CD14-positive monocyte (primary cell): ENCODE measurements around the gene MYO1C. TPM values are rescaled to one million over a fixed set of nuclear protein-coding genes. Genes with fewer than 3 reads are reported as not detected.

Experiments used
- DNase-seq, 3 donors: peaks; one replicate each; pipeline ENCODE4 v3.0.0-alpha.2; 2011 to 2022
- H2AFZ ChIP-seq: 2 replicates; pipeline ENCODE4 v1.6.0; 2012; ENCODE audit warnings: mild to moderate bottlenecking, low read depth, low read length, inconsistent platforms; ENCODE audit not compliant: insufficient read depth, poor library complexity, severe bottlenecking
- H3K27ac ChIP-seq, 2 donors: 1 replicate in 1 of 2; 2 replicates in 1 of 2; pipeline ENCODE4 v1.5.1; 2012 to 2013; ENCODE audit warnings: low read length in 2 of 2, control low read depth in 1 of 2, inconsistent platforms in 1 of 2, low read depth in 1 of 2, mild to moderate bottlenecking in 1 of 2
- H3K27me3 ChIP-seq, 2 donors: one replicate each; pipeline versions ENCODE4 v1.6.0 to v1.6.1; 2011 to 2013; ENCODE audit warnings: low read length in 2 of 2; ENCODE audit not compliant: control insufficient read depth in 2 of 2, insufficient read depth in 2 of 2
- H3K36me3 ChIP-seq, 2 donors: replicated peaks in 1 of 2; 1 replicate in 1 of 2; 2 replicates in 1 of 2; pipeline versions ENCODE4 v1.5.1 to v1.6.1; 2012 to 2013; ENCODE audit warnings: low read length in 2 of 2, control low read depth in 1 of 2, inconsistent platforms in 1 of 2, mild to moderate bottlenecking in 1 of 2; ENCODE audit not compliant: insufficient read depth in 2 of 2, control insufficient read depth in 1 of 2
- H3K4me1 ChIP-seq, 2 donors: 1 replicate in 1 of 2; 2 replicates in 1 of 2; pipeline versions ENCODE4 v1.5.1 to v1.6.1; 2012 to 2013; ENCODE audit warnings: low read length in 2 of 2, control low read depth in 1 of 2, inconsistent platforms in 1 of 2, mild to moderate bottlenecking in 1 of 2, moderate library complexity in 1 of 2; ENCODE audit not compliant: insufficient read depth in 2 of 2, control insufficient read depth in 1 of 2
- H3K4me2 ChIP-seq: replicated peaks from 2 replicates; pipeline ENCODE3; 2012; ENCODE audit warnings: low read length, moderate library complexity, mild to moderate bottlenecking; ENCODE audit not compliant: poor library complexity, severe bottlenecking; ENCODE audit errors: extremely low read depth
- H3K4me3 ChIP-seq, 3 experiments: fragments of 200-600 bp in 1 of 3; sonication (generic) in 1 of 3; replicated peaks in 1 of 3; 1 replicate in 2 of 3; 2 replicates in 1 of 3; pipeline ENCODE4 v1.5.1; 2011 to 2013; ENCODE audit warnings: low read length in 3 of 3, mild to moderate bottlenecking in 3 of 3, control low read depth in 2 of 3, low read depth in 2 of 3, inconsistent platforms in 1 of 3, moderate library complexity in 1 of 3
- H3K79me2 ChIP-seq: 2 replicates; pipeline ENCODE4 v1.6.0; 2012; ENCODE audit warnings: mild to moderate bottlenecking, control low read depth, inconsistent platforms, low read length, moderate library complexity; ENCODE audit not compliant: insufficient read depth
- H3K9ac ChIP-seq: 2 replicates; pipeline ENCODE4 v1.6.0; 2017; ENCODE audit warnings: low read length, mild to moderate bottlenecking; ENCODE audit not compliant: insufficient read depth, poor library complexity, severe bottlenecking
- H3K9me3 ChIP-seq, 2 donors: replicated peaks in 1 of 2; 1 replicate in 1 of 2; 2 replicates in 1 of 2; pipeline versions ENCODE4 v1.5.1 to v1.6.1; 2012 to 2013; ENCODE audit warnings: low read length in 2 of 2, control low read depth in 1 of 2; ENCODE audit not compliant: control insufficient read depth in 1 of 2, insufficient read depth in 1 of 2
- H4K20me1 ChIP-seq: 2 replicates; pipeline ENCODE4 v1.6.0; 2012; ENCODE audit warnings: mild to moderate bottlenecking, low read length, control low read depth, moderate library complexity; ENCODE audit not compliant: insufficient read depth
- H3K27ac Mint-ChIP-seq, 7 donors: one replicate each; pipeline ENCODE4 v1.8.0; 2020; ENCODE audit warnings: mild to moderate bottlenecking in 7 of 7, mixed read lengths in 7 of 7, moderate library complexity in 6 of 7, inconsistent platforms in 2 of 7
- H3K27me3 Mint-ChIP-seq, 3 donors: one replicate each; pipeline ENCODE4 v1.8.0; 2021 to 2022; ENCODE audit warnings: low read depth in 3 of 3, mild to moderate bottlenecking in 3 of 3, mixed read lengths in 3 of 3, moderate library complexity in 3 of 3, inconsistent platforms in 1 of 3
- H3K36me3 Mint-ChIP-seq, 2 donors: one replicate each; pipeline ENCODE4 v1.8.0; 2020; ENCODE audit warnings: mixed read lengths in 2 of 2, inconsistent platforms in 1 of 2, mild to moderate bottlenecking in 1 of 2
- H3K4me1 Mint-ChIP-seq: one replicate; pipeline ENCODE4 v1.8.0; 2020; ENCODE audit warnings: mild to moderate bottlenecking, mixed read lengths
- H3K4me3 Mint-ChIP-seq, 2 donors: one replicate each; pipeline ENCODE4 v1.8.0; 2020; ENCODE audit warnings: mild to moderate bottlenecking in 2 of 2, mixed read lengths in 2 of 2, moderate library complexity in 1 of 2
- H3K9me3 Mint-ChIP-seq, 7 donors: one replicate each; pipeline ENCODE4 v1.8.0; 2020 to 2022; ENCODE audit warnings: mixed read lengths in 7 of 7, mild to moderate bottlenecking in 6 of 7, moderate library complexity in 6 of 7, inconsistent platforms in 2 of 7
- WGBS: methylation state at CpG from one replicate; pipeline ENCODE4 v1.1.5; 2013; ENCODE audit warnings: missing lambda C conversion rate; ENCODE audit not compliant: insufficient coverage; 5-methylcytosine and 5-hydroxymethylcytosine counted together
- intact Hi-C, 2 donors: fragments of 100-400 bp; cut with micrococcal nuclease; formaldehyde crosslinking; loops; one replicate each; pipeline versions ENCODE4 v1.15.0 to v1.15.1; 2023
- polyA plus RNA-seq, 3 donors: library from polyadenylated mRNA; depleted of rRNA in 1 of 3; unstranded in 2 of 3; stranded (reverse) in 1 of 3; fragments of 300-500 nt in 2 of 3; fragments of >200 nt in 1 of 3; fragmentation: Illumina TruSeq in 2 of 3; gene quantifications; 1 replicate in 2 of 3; 2 replicates in 1 of 3; pipeline ENCODE4 v1.2.3, GENCODE V29; 2012 to 2021
- TF ChIP-seq, protein P1 (sequence below): fragments of 200-600 bp; IDR thresholded peaks from one replicate; pipeline ENCODE4 v1.8.0; 2022; ENCODE audit warnings: antibody characterized with exemption, mild to moderate bottlenecking

MYO1C gene
- polyA plus RNA-seq, 3 donors: 2.5 to 9.5 (median 3.1) TPM

DNA sequence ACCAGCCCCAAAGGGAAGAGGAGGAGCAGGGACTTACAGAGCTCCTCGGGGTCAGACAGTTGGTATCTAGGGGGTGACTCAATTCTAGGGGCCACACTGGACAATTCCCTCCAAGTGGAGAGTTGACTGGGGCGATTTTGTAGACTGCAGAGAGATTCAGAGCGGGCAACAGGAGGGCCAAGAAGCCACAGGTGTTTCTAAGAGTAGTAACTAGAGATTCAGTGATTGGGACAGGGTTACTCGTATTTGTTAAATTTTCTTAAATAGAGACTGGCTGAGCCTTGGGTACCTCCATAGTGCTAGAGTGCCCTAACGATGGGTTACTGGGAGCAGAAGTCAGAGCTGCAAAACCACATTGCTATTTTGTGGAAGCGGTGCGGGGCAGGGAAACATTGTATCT, 27.2 kb upstream of the MYO1C start:
- Mint-ChIP-seq H3K27ac (peak overlapping the region in 2 of 7 donors; percentile 23 to 46), H3K9me3 (no peaks in the 10 kb centered on the region), H3K36me3 (peaks cover 28 to 53% of the 10 kb centered on the region in 2 donors), H3K4me1 (peaks cover 15% of the 10 kb centered on the region), H3K4me3 (no peak overlapping the region), H3K27me3 (no peaks in the 10 kb centered on the region)
- TF ChIP-seq, protein P1, sequence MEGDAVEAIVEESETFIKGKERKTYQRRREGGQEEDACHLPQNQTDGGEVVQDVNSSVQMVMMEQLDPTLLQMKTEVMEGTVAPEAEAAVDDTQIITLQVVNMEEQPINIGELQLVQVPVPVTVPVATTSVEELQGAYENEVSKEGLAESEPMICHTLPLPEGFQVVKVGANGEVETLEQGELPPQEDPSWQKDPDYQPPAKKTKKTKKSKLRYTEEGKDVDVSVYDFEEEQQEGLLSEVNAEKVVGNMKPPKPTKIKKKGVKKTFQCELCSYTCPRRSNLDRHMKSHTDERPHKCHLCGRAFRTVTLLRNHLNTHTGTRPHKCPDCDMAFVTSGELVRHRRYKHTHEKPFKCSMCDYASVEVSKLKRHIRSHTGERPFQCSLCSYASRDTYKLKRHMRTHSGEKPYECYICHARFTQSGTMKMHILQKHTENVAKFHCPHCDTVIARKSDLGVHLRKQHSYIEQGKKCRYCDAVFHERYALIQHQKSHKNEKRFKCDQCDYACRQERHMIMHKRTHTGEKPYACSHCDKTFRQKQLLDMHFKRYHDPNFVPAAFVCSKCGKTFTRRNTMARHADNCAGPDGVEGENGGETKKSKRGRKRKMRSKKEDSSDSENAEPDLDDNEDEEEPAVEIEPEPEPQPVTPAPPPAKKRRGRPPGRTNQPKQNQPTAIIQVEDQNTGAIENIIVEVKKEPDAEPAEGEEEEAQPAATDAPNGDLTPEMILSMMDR: no peak
- Histone ChIP-seq H3K9me3 (no peaks in the 10 kb centered on the region), H3K79me2 (peaks cover 25% of the 10 kb centered on the region), H3K27me3 (no peaks in the 10 kb centered on the region), H3K4me3 (no peak overlapping the region), H3K36me3 (peaks cover 24 to 60% of the 10 kb centered on the region in 2 donors), H4K20me1 (peaks cover 17% of the 10 kb centered on the region), H3K4me1 (peaks cover 22 to 29% of the 10 kb centered on the region in 2 donors), H3K9ac (no peak overlapping the region), H3K4me2 (no peak overlapping the region), H2AFZ (no peak overlapping the region), H3K27ac (no peak overlapping the region)
- no peak for DNase-seq
- WGBS: 90% methylated on average over 7 of the region's 7 CpGs
- intact Hi-C loops: loop anchor here (5.0 to 10.0 kb wide), 2 partner anchors 43 to 255 kb away; partner anchors contain the start of gene PITPNA (in 1 of the 2)

DNA sequence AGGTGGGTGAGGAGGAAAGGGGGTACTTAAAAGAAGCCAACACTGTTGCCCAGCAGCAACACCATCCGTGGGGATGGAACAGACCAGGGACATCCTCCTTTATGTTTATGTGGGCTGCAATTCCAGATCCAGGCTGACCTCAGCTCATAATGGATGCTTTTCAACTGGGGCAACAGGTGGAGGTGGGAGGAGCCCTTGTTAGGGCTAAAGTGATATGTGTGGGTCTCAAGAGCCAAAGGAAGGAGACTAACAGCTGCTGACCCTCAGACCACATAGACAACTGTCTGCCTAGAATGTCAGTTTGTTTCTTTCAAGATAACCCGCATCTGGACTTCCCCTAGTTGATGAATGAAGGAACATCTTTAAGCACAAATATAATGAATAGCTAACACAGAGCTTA, 25.9 kb upstream of the MYO1C start:
- Histone ChIP-seq H3K9me3 (no peaks in the 10 kb centered on the region), H3K36me3 (peaks cover 26 to 58% of the 10 kb centered on the region in 2 donors), H3K79me2 (peaks cover 35% of the 10 kb centered on the region), H3K4me2 (no peak overlapping the region), H4K20me1 (peaks cover 29% of the 10 kb centered on the region), H2AFZ (no peak overlapping the region), H3K9ac (no peak overlapping the region), H3K27me3 (no peaks in the 10 kb centered on the region), H3K27ac (peak overlapping the region in 1 of 2 donors; percentile 26), H3K4me3 (no peak overlapping the region), H3K4me1 (peaks cover 22 to 29% of the 10 kb centered on the region in 2 donors)
- Mint-ChIP-seq H3K4me3 (no peak overlapping the region), H3K27me3 (no peaks in the 10 kb centered on the region), H3K9me3 (no peaks in the 10 kb centered on the region), H3K4me1 (peaks cover 18% of the 10 kb centered on the region), H3K36me3 (peaks cover 37 to 52% of the 10 kb centered on the region in 2 donors), H3K27ac (peak overlapping the region in 1 of 7 donors; percentile 46)
- TF ChIP-seq, protein P1: no peak
- DNase-seq: no peak
- intact Hi-C loops: loop anchor here in 1 of 2 donors (5.0 kb wide), 1 partner anchor 44 kb away; the partner anchor contains the start of gene PITPNA
- 100% methylated on average over 1 of the region's 2 CpGs for WGBS
